ENCODE measurements around the gene NEUROG1. TPM values are rescaled to one million over a fixed set of nuclear protein-coding genes. Genes with fewer than 3 reads are reported as not detected.

The NEUROG1 gene
- total and polyA plus RNA-seq, 2 of the 13 experiments (the other 11 are each of a cell fraction or from before 2014, with no cell fraction given) = not detected

GRCh38 chr5:135489466-135490244 is 46.1 kb downstream of the NEUROG1 start (continued):
- peak; percentile 24 for TF ChIP-seq SKI (IDR thresholded peaks at IDR 0.05; ENCODE audit: partially characterized antibody)
- 0 out of 2 replicates have a peak, but pooled peaks have one; percentile 16 for TF ChIP-seq GABPB1 (CRISPR knock-in tag; IDR thresholded peaks at IDR 0.05)
- peak; percentile 57; the same call in 1 of the 2 replicates for TF ChIP-seq SP5 (CRISPR knock-in tag; IDR thresholded peaks at IDR 0.05; ENCODE audit: borderline replicate concordance, low read depth)
- peak; percentile 56 for TF ChIP-seq ONECUT2 (CRISPR knock-in tag; IDR thresholded peaks at IDR 0.05)
- TF ChIP-seq ZNF891 (CRISPR knock-in tag; IDR thresholded peaks at IDR 0.05) = no peak
- TF ChIP-seq XRCC5 (optimal IDR thresholded peaks at IDR 0.05; ENCODE audit: low read length) = peak; percentile 38
- peak; percentile 77 for TF ChIP-seq SOX5 (CRISPR knock-in tag; IDR thresholded peaks at IDR 0.05; ENCODE audit: borderline replicate concordance)
- TF ChIP-seq PATZ1 (CRISPR knock-in tag; IDR thresholded peaks at IDR 0.05) = peak; percentile 71; the same call in 1 of the 2 replicates
- no peak for TF ChIP-seq MAZ (IDR thresholded peaks at IDR 0.05; ENCODE audit: borderline replicate concordance, low read depth, low read length)
- 0 out of 2 replicates have a peak, but pooled peaks have one; percentile 39 for TF ChIP-seq MAZ (CRISPR knock-in tag; IDR thresholded peaks at IDR 0.05; ENCODE audit: low read depth)
- TF ChIP-seq, protein P1, sequence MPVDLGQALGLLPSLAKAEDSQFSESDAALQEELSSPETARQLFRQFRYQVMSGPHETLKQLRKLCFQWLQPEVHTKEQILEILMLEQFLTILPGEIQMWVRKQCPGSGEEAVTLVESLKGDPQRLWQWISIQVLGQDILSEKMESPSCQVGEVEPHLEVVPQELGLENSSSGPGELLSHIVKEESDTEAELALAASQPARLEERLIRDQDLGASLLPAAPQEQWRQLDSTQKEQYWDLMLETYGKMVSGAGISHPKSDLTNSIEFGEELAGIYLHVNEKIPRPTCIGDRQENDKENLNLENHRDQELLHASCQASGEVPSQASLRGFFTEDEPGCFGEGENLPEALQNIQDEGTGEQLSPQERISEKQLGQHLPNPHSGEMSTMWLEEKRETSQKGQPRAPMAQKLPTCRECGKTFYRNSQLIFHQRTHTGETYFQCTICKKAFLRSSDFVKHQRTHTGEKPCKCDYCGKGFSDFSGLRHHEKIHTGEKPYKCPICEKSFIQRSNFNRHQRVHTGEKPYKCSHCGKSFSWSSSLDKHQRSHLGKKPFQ (CRISPR knock-in tag; IDR thresholded peaks at IDR 0.05; ENCODE audit: insufficient replicate concordance) = peak; percentile 53
- TF ChIP-seq REL (CRISPR knock-in tag; conservative IDR thresholded peaks at IDR 0.05) = no peak
- peak; percentile 57 for TF ChIP-seq RARA (CRISPR knock-in tag; IDR thresholded peaks at IDR 0.05)
- TF ChIP-seq ZNF572 (CRISPR knock-in tag; IDR thresholded peaks at IDR 0.05) = no peak
- TF ChIP-seq, protein P2, sequence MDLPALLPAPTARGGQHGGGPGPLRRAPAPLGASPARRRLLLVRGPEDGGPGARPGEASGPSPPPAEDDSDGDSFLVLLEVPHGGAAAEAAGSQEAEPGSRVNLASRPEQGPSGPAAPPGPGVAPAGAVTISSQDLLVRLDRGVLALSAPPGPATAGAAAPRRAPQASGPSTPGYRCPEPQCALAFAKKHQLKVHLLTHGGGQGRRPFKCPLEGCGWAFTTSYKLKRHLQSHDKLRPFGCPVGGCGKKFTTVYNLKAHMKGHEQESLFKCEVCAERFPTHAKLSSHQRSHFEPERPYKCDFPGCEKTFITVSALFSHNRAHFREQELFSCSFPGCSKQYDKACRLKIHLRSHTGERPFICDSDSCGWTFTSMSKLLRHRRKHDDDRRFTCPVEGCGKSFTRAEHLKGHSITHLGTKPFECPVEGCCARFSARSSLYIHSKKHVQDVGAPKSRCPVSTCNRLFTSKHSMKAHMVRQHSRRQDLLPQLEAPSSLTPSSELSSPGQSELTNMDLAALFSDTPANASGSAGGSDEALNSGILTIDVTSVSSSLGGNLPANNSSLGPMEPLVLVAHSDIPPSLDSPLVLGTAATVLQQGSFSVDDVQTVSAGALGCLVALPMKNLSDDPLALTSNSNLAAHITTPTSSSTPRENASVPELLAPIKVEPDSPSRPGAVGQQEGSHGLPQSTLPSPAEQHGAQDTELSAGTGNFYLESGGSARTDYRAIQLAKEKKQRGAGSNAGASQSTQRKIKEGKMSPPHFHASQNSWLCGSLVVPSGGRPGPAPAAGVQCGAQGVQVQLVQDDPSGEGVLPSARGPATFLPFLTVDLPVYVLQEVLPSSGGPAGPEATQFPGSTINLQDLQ (CRISPR knock-in tag; IDR thresholded peaks at IDR 0.05) = 0 out of 2 replicates have a peak, but pooled peaks have one; percentile 25
- TF ChIP-seq NCOA2 (CRISPR knock-in tag; IDR thresholded peaks at IDR 0.05) = peak; percentile 76; the same call in 1 of the 2 replicates
- no peak for TF ChIP-seq ARNTL (CRISPR knock-in tag; IDR thresholded peaks at IDR 0.05)
- peak; percentile 24 for TF ChIP-seq ZNF777 (CRISPR knock-in tag; IDR thresholded peaks at IDR 0.05)
- 0 out of 2 replicates have a peak, but pooled peaks have one; percentile 12 for TF ChIP-seq THAP11 (CRISPR knock-in tag; IDR thresholded peaks at IDR 0.05)
- peak; percentile 14 for TF ChIP-seq ASH2L (IDR thresholded peaks at IDR 0.05; ENCODE audit: insufficient read length, low read depth, low read length)
- no peak for TF ChIP-seq NONO (IDR thresholded peaks at IDR 0.05)
- TF ChIP-seq NONO (CRISPR knock-in tag; conservative IDR thresholded peaks at IDR 0.05) = peak; percentile 70; the same call in 1 of the 2 replicates
- peak; percentile 49; the same call in 1 of the 2 replicates for TF ChIP-seq ZNF564 (CRISPR knock-in tag; IDR thresholded peaks at IDR 0.05)
